SK-N-SH (cell line): ENCODE results near the gene UROD. TPM values are rescaled to one million over a fixed set of nuclear protein-coding genes. Genes with fewer than 3 reads are reported as not detected.

Experiments
- CTCF ChIA-PET: fragments of 300-600, 350-600 bp; formaldehyde crosslinking; extraction: SDS; loops from one replicate; lab custom pipeline; 2021; lab: Yijun Ruan, JAX
- POLR2A ChIA-PET: fragments of 350-600 bp; sonication (Branson Sonifier 250); formaldehyde crosslinking; extraction: SDS; loops from one replicate; lab custom pipeline; 2020; ENCODE audit warnings: antibody characterized with exemption, inconsistent platforms; lab: Yijun Ruan, JAX
- DNase-seq: peaks from one replicate; pipeline ENCODE4 v3.0.0; 2012
- H2AFZ ChIP-seq: fragments of 200-600 bp; sonication (generic); 2 replicates; pipeline ENCODE4 v1.8.1; 2016; ENCODE audit warnings: antibody characterized with exemption, mild to moderate bottlenecking, low read depth
- H3F3A ChIP-seq: fragments of 200-600 bp; sonication (generic); replicated peaks from 2 replicates; pipeline ENCODE3; 2016; ENCODE audit warnings: antibody characterized with exemption, mild to moderate bottlenecking; ENCODE audit not compliant: insufficient read depth
- H3K27ac ChIP-seq, 2 experiments: fragments of 200-500 bp in 1 of 2; fragments of 200-600 bp in 1 of 2; sonication (Bioruptor generic) in 1 of 2; sonication (generic), shearing (Covaris generic) in 1 of 2; 2 replicates each; pipeline versions ENCODE4 v1.5.1 to v1.6.1; 2014 to 2016; ENCODE audit warnings: low read depth in 2 of 2, inconsistent platforms in 1 of 2, low read length in 1 of 2, mild to moderate bottlenecking in 1 of 2, mixed read lengths in 1 of 2
- H3K27me3 ChIP-seq: fragments of 200-600 bp; sonication (generic), shearing (Covaris generic); 2 replicates; pipeline ENCODE4 v1.6.1; 2016; ENCODE audit warnings: mixed run types; ENCODE audit not compliant: insufficient read depth
- H3K36me3 ChIP-seq, 2 experiments: fragments of 200-500 bp in 1 of 2; fragments of 200-600 bp in 1 of 2; sonication (Bioruptor generic) in 1 of 2; sonication (generic) in 1 of 2; replicated peaks in 1 of 2; 2 replicates each; pipeline versions ENCODE3 to v1.5.1; 2014 to 2016; ENCODE audit warnings: low read length in 1 of 2, mild to moderate bottlenecking in 1 of 2; ENCODE audit not compliant: insufficient read depth in 2 of 2, control insufficient read depth in 1 of 2
- H3K4me1 ChIP-seq, 2 experiments: fragments of 200-500 bp in 1 of 2; fragments of 200-600 bp in 1 of 2; sonication (Bioruptor generic) in 1 of 2; sonication (generic), shearing (Covaris generic) in 1 of 2; 2 replicates each; pipeline versions ENCODE4 v1.5.1 to v1.6.1; 2014 to 2016; ENCODE audit warnings: low read depth in 1 of 2, low read length in 1 of 2, mixed run types in 1 of 2; ENCODE audit not compliant: insufficient read depth in 2 of 2, control insufficient read depth in 1 of 2
- H3K4me2 ChIP-seq: fragments of 200-600 bp; sonication (generic), shearing (Covaris generic); 2 replicates; pipeline ENCODE4 v1.6.1; 2017; ENCODE audit warnings: mixed run types
- H3K4me3 ChIP-seq, 2 experiments: fragments of 200-500 bp in 1 of 2; fragments of 200-600 bp in 1 of 2; sonication (Bioruptor generic) in 1 of 2; sonication (generic), shearing (Covaris generic) in 1 of 2; 2 replicates each; pipeline versions ENCODE4 v1.5.1 to v1.8.1; 2014 to 2016; ENCODE audit warnings: low read depth in 2 of 2, inconsistent platforms in 1 of 2, low read length in 1 of 2, mild to moderate bottlenecking in 1 of 2, mixed read lengths in 1 of 2, moderate library complexity in 1 of 2
- H3K79me2 ChIP-seq: fragments of 200-600 bp; sonication (generic); 2 replicates; pipeline ENCODE4 v1.8.1; 2017; ENCODE audit warnings: mild to moderate bottlenecking; ENCODE audit not compliant: insufficient read depth
- H3K9ac ChIP-seq: fragments of 200-600 bp; sonication (generic); 2 replicates; pipeline ENCODE4 v1.6.1; 2017; ENCODE audit warnings: mixed run types
- H3K9me2 ChIP-seq: fragments of 200-600 bp; sonication (generic); 2 replicates; pipeline ENCODE4 v1.6.1; 2017; ENCODE audit warnings: mixed run types
- H3K9me3 ChIP-seq: fragments of 200-600 bp; sonication (generic); 2 replicates; pipeline ENCODE4 v1.6.1; 2017; ENCODE audit warnings: mixed run types, mild to moderate bottlenecking, moderate library complexity
- H4K20me1 ChIP-seq: fragments of 200-600 bp; sonication (generic); 2 replicates; pipeline ENCODE4 v1.6.1; 2017; ENCODE audit warnings: mild to moderate bottlenecking, mixed run types; ENCODE audit not compliant: insufficient read depth
- CHD2 ChIP-seq: fragments of 150-350 bp; IDR thresholded peaks from 2 replicates; pipeline ENCODE4 v1.6.1; 2018; ENCODE audit warnings: low read length; ENCODE audit not compliant: partially characterized antibody
- EP300 ChIP-seq, 2 experiments: IDR thresholded peaks; 2 replicates each; pipeline versions ENCODE4 v1.4.0 to v1.6.1; 2012; ENCODE audit warnings: borderline replicate concordance in 1 of 2, low read depth in 1 of 2, low read length in 1 of 2
- JUND ChIP-seq: IDR thresholded peaks from 2 replicates; pipeline ENCODE4 v1.4.0; 2012
- MEF2A ChIP-seq: IDR thresholded peaks from 2 replicates; pipeline ENCODE4 v1.4.0; 2012; ENCODE audit warnings: low read depth, borderline replicate concordance
- NFIC ChIP-seq: IDR thresholded peaks from 2 replicates; pipeline ENCODE4 v1.4.0; 2012; ENCODE audit warnings: borderline replicate concordance
- POLR2AphosphoS5 ChIP-seq: IDR thresholded peaks from 2 replicates; pipeline ENCODE4 v1.6.1; 2012; ENCODE audit warnings: low read depth, low read length
- RAD21 ChIP-seq: IDR thresholded peaks from 2 replicates; pipeline ENCODE4 v1.6.1; 2012; ENCODE audit warnings: mild to moderate bottlenecking, low read length
- RFX5 ChIP-seq: IDR thresholded peaks from 2 replicates; pipeline ENCODE4 v1.6.1; 2012; ENCODE audit warnings: mild to moderate bottlenecking, improper control_type of control experiment, low read length
- RXRA ChIP-seq: IDR thresholded peaks from 2 replicates; pipeline ENCODE4 v1.4.0; 2012; ENCODE audit warnings: low read depth, mild to moderate bottlenecking, borderline replicate concordance
- TCF12 ChIP-seq: IDR thresholded peaks from 2 replicates; pipeline ENCODE4 v1.4.0; 2012
- TEAD4 ChIP-seq: IDR thresholded peaks from 2 replicates; pipeline ENCODE4 v1.4.0; 2012; ENCODE audit warnings: mild to moderate bottlenecking, borderline replicate concordance; ENCODE audit not compliant: insufficient read depth
- WGBS: methylation state at CpG from one replicate; pipeline ENCODE4 v1.1.6; 2017; ENCODE audit warnings: low lambda C conversion rate; 5-methylcytosine and 5-hydroxymethylcytosine counted together
- polyA plus RNA-seq, 3 experiments: library from polyadenylated mRNA; depleted of rRNA; stranded (reverse); fragments of >200 nt; gene quantifications; 2 replicates each; pipeline ENCODE4 v1.2.3, GENCODE V29; 2012
- TF ChIP-seq, protein P1 (sequence below): fragments of 150-350 bp; IDR thresholded peaks from 2 replicates; pipeline ENCODE4 v1.6.1; 2016; ENCODE audit warnings: mild to moderate bottlenecking, low read depth, low read length
- TF ChIP-seq, protein P2 (sequence below): IDR thresholded peaks from 2 replicates; pipeline ENCODE4; 2012
- TF ChIP-seq, protein P3 (sequence below): IDR thresholded peaks from 2 replicates; pipeline ENCODE4 v1.4.0; 2012; ENCODE audit warnings: low read depth
- TF ChIP-seq, protein P4 (sequence below): fragments of 150-350 bp; IDR thresholded peaks from 2 replicates; pipeline ENCODE4 v1.6.1; 2017; ENCODE audit warnings: antibody characterized with exemption, low read length, low read depth, borderline replicate concordance

UROD gene
- polyA plus RNA-seq, 1 of the 3 experiments (the other 2 are of a cell fraction), result 230 TPM

DNA sequence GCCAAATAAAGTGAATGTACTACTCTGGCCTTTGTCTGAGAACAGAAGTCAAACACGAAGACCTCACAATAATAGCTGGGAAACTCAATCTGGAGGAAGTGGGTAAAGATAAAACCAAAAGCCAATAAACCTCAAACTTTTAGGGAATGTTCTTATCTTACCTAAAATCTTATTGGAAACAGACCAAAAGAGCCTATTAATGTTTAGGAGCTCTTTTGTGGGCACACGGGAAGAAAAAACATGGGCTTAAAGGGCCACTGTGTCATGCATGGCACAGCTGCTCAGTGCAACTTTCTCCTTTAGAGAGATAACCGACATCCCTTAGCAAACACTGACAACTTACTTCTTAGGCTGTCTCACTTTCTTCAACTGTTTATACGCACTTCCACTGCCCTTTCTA lies 41.7 kb upstream of the UROD start:
- DNase-seq, result no peak
- WGBS, result 28% methylated on average over 4 of the region's 4 CpGs
- H3K9me3 ChIP-seq, result no peaks in the 10 kb centered on the region
- no peak overlapping the region for H2AFZ ChIP-seq
- H3K36me3 ChIP-seq, result peaks cover 0 to 2% of the 10 kb centered on the region in 2 experiments
- H3K4me1 ChIP-seq, result peaks cover 0 to 8% of the 10 kb centered on the region in 2 experiments; a peak in 2 of 4 replicates
- 0 out of 2 replicates have a peak overlapping the region, but pooled peaks have one; percentile 26 for H3K4me2 ChIP-seq
- H3K79me2 ChIP-seq, result peaks cover 3% of the 10 kb centered on the region; the same call in 1 of the 2 replicates
- peaks cover 11% of the 10 kb centered on the region for H3F3A ChIP-seq
- H3K9ac ChIP-seq, result no peak overlapping the region
- ChIA-PET POLR2A (no interaction called here), CTCF (interaction anchor here (0.6 to 1.1 kb wide), 3 partner anchors 40 to 237 kb away, joined by 3 to 4 read pairs (median 3); partner anchors contain the start of gene HECTD3)
- peak overlapping the region in 1 of 2 experiments; percentile 55; a peak in 3 of 4 replicates for H3K27ac ChIP-seq
- no peak overlapping the region for H3K4me3 ChIP-seq
- TF ChIP-seq, protein P1, sequence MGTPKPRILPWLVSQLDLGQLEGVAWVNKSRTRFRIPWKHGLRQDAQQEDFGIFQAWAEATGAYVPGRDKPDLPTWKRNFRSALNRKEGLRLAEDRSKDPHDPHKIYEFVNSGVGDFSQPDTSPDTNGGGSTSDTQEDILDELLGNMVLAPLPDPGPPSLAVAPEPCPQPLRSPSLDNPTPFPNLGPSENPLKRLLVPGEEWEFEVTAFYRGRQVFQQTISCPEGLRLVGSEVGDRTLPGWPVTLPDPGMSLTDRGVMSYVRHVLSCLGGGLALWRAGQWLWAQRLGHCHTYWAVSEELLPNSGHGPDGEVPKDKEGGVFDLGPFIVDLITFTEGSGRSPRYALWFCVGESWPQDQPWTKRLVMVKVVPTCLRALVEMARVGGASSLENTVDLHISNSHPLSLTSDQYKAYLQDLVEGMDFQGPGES, result no peak
- TF ChIP-seq RAD21 (no peak), CHD2 (no peak), NFIC (peak; percentile 75; the same call in 1 of the 2 replicates), TEAD4 (peak; percentile 64), JUND (peak; percentile 30; the same call in 1 of the 2 replicates), RFX5 (no peak), RXRA (peak; percentile 9; the same call in 1 of the 2 replicates), TCF12 (peak; percentile 91), POLR2AphosphoS5 (peak; percentile 22; the same call in 1 of the 2 replicates), EP300 (IDR thresholded peaks at IDR 0.05; ENCODE audit: borderline replicate concordance in 1 of 2, low read depth in 1 of 2, low read length in 1 of 2) (0 out of 4 replicates have a peak, but pooled peaks of 1 of the 2 experiments have one; percentile 42), MEF2A (no peak)
- TF ChIP-seq, protein P2, sequence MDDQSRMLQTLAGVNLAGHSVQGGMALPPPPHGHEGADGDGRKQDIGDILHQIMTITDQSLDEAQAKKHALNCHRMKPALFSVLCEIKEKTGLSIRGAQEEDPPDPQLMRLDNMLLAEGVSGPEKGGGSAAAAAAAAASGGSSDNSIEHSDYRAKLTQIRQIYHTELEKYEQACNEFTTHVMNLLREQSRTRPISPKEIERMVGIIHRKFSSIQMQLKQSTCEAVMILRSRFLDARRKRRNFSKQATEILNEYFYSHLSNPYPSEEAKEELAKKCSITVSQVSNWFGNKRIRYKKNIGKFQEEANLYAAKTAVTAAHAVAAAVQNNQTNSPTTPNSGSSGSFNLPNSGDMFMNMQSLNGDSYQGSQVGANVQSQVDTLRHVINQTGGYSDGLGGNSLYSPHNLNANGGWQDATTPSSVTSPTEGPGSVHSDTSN, result peak; percentile 39; the same call in 1 of the 2 replicates
- TF ChIP-seq, protein P3, sequence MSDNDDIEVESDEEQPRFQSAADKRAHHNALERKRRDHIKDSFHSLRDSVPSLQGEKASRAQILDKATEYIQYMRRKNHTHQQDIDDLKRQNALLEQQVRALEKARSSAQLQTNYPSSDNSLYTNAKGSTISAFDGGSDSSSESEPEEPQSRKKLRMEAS, result 0 out of 2 replicates have a peak, but pooled peaks have one; percentile 17
- TF ChIP-seq, protein P4, sequence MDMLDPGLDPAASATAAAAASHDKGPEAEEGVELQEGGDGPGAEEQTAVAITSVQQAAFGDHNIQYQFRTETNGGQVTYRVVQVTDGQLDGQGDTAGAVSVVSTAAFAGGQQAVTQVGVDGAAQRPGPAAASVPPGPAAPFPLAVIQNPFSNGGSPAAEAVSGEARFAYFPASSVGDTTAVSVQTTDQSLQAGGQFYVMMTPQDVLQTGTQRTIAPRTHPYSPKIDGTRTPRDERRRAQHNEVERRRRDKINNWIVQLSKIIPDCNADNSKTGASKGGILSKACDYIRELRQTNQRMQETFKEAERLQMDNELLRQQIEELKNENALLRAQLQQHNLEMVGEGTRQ, result no peak
- no peaks in the 10 kb centered on the region for H3K9me2 ChIP-seq
- H4K20me1 ChIP-seq, result no peaks in the 10 kb centered on the region
- no peaks in the 10 kb centered on the region for H3K27me3 ChIP-seq
